NCI-H2196 treated with DMSO at 0.1 percent for 48 hours (cell line): ENCODE results near the gene CLSTN1.

Experiments used
- DNase-seq: peaks from one replicate; lab custom pipeline; 2025; ENCODE audit not compliant: unreplicated experiment; lab: John Stamatoyannopoulos, UW

CLSTN1 gene

GRCh38 chr1:9732123-9732971 is 91.4 kb downstream of the CLSTN1 start:
- no peak for DNase-seq

GRCh38 chr1:9731561-9731960 is 92.2 kb downstream of the CLSTN1 start:
- no peak for DNase-seq

GRCh38 chr1:9731051-9731537 is 92.7 kb downstream of the CLSTN1 start:
- no peak for DNase-seq

GRCh38 chr1:9730096-9730901 is 93.5 kb downstream of the CLSTN1 start:
- DNase-seq, result no peak

GRCh38 chr1:9729523-9729922 is 94.2 kb downstream of the CLSTN1 start:
- no peak for DNase-seq

- no peak for DNase-seq
These were observed 95.1 kb downstream of the CLSTN1 start for GRCh38 chr1:9728451-9729295.

- DNase-seq, result no peak
These were observed 96.7 kb downstream of the CLSTN1 start for GRCh38 chr1:9726905-9727595.

GRCh38 chr1:9726406-9726805 is 97.4 kb downstream of the CLSTN1 start:
- DNase-seq, result no peak

- DNase-seq, result peak; percentile 23
These were observed 98.9 kb downstream of the CLSTN1 start for GRCh38 chr1:9724706-9725476.

GRCh38 chr1:9723926-9724325 is 99.8 kb downstream of the CLSTN1 start:
- no peak for DNase-seq

- no peak for DNase-seq
These were observed 100.5 kb downstream of the CLSTN1 start for GRCh38 chr1:9723068-9723805.

- no peak for DNase-seq
These were observed 101.4 kb downstream of the CLSTN1 start for GRCh38 chr1:9722378-9722749.

GRCh38 chr1:9721606-9722377 is 102.0 kb downstream of the CLSTN1 start:
- DNase-seq, result no peak

- no peak for DNase-seq
These were observed 102.8 kb downstream of the CLSTN1 start for GRCh38 chr1:9720785-9721605.

GRCh38 chr1:9719978-9720722 is 103.6 kb downstream of the CLSTN1 start:
- no peak for DNase-seq

GRCh38 chr1:9718006-9718680 is 105.6 kb downstream of the CLSTN1 start:
- DNase-seq, result no peak
